GM18870 (cell line): ENCODE data around the gene DIPK2B.

Experiments
- ATAC-seq: cut with Tn5 transposase; IDR thresholded peaks from one replicate; pipeline ENCODE4 v1.9.1; 2021; ENCODE audit warnings: moderate library complexity; ENCODE audit not compliant: unreplicated experiment

DIPK2B gene

GRCh38 chrX:45164021-45164621 lies 36.6 kb downstream of the DIPK2B start:
- no peak for ATAC-seq

- no peak for ATAC-seq
Observed at GRCh38 chrX:45157647-45158046, 43.0 kb downstream of the DIPK2B start.

GRCh38 chrX:45154462-45154861 lies 46.2 kb downstream of the DIPK2B start:
- ATAC-seq: no peak

GRCh38 chrX:45154033-45154360 lies 46.7 kb downstream of the DIPK2B start:
- no peak for ATAC-seq
